Activated naive CD4-positive, alpha-beta T cell treated with anti-CD3 and anti-CD28 coated beads, Interleukin-2, amount 50 U/mL, for 72 hours (primary cell): ENCODE measurements around the gene ADRB1. TPM values are rescaled to one million over a fixed set of nuclear protein-coding genes. Genes with fewer than 3 reads are reported as not detected.

Source experiments
- total RNA-seq, 2 donors: library from RNA; stranded (reverse); gene quantifications; one replicate each; pipeline ENCODE4 v1.2.3, GENCODE V29; 2022

The ADRB1 gene
- total RNA-seq, 2 donors from 2014 or later = not detected

Other genes with a start within 250 kb of the ADRB1 start
- 10 to 100 TPM in 1 of 2 donors, 1 to 10 TPM in 1; 2.6 to 13.6 TPM for gene DCLRE1A, start 189.8 kb upstream of the ADRB1 start, total RNA-seq
- 10 to 100 TPM in 1 of 2 donors, 1 to 10 TPM in 1; 7.4 to 23.0 TPM for gene NHLRC2, start 189.2 kb upstream of the ADRB1 start, total RNA-seq
- 10 to 100 TPM in 1 of 2 donors, 1 to 10 TPM in 1; 9.0 to 25.3 TPM for gene CCDC186, start 130.3 kb downstream of the ADRB1 start, total RNA-seq
- gene TDRD1, start 135.5 kb downstream of the ADRB1 start, total RNA-seq = under 1 TPM; 0.20 to 0.31 TPM
- under 1 TPM in 1 of 2 donors, not detected in 1; 0.08 TPM for gene VWA2, start 195.4 kb downstream of the ADRB1 start, total RNA-seq